ENCODE results near the gene SLC35F1. TPM values are rescaled to one million over a fixed set of nuclear protein-coding genes. Genes with fewer than 3 reads are reported as not detected.

SLC35F1 gene
- total RNA-seq, 1 experiment from 2014 or later, result 4.3 TPM

DNA sequence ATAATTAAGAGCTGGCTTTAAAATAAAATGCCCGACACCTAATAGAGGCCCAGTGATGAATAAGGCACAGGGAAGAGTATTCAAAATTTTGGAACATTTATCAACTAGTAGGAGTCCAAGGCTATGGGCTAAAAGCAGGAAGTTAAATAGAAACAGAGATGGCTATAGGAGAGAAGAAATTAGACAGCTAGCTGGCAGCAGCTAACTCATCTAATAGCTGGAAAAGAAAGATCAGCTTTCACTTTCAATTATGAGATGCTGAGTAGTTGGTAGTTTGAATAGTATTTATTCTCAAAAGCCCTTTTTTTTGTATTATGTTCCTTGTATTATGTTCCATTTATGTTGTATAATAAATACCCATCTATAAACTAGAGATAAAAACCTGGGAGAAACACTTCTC, 215.7 kb downstream of the SLC35F1 start:
- H3K4me3 Mint-ChIP-seq, result no peak overlapping the region
- Histone ChIP-seq H3K56ac (ENCODE audit: insufficient read length, low read depth, low read length) (no peak overlapping the region), H3K27ac (ENCODE audit: insufficient read length, low read depth, low read length) (no peak overlapping the region), H3T11ph (ENCODE audit: low read length) (no peak overlapping the region), H2AK5ac (ENCODE audit: insufficient read length, low read length) (no peak overlapping the region), H2BK15ac (ENCODE audit: low read depth, low read length) (no peak overlapping the region), H3K23ac (ENCODE audit: insufficient read length, low read depth, low read length) (no peak overlapping the region), H3K79me1 (ENCODE audit: insufficient read depth, low read depth, low read length, poor library complexity, severe bottlenecking) (no peaks in the 10 kb centered on the region), H4K8ac (replicated peaks; ENCODE audit: insufficient read length, low read depth, low read length) (no peak overlapping the region), H3K9me3 (ENCODE audit: control insufficient read depth, low read depth, low read length) (no peaks in the 10 kb centered on the region), H2BK5ac (ENCODE audit: insufficient read length, low read length) (no peak overlapping the region), H3K4me1 (ENCODE audit: insufficient read depth, low read length) (no peaks in the 10 kb centered on the region), H4K91ac (ENCODE audit: insufficient read length, low read depth, low read length) (no peak overlapping the region), H3K79me2 (ENCODE audit: insufficient read depth, low read length) (no peaks in the 10 kb centered on the region), H2BK12ac (ENCODE audit: insufficient read length, low read depth, low read length) (no peak overlapping the region), H2BK20ac (ENCODE audit: low read depth, low read length, poor library complexity, severe bottlenecking) (no peak overlapping the region), H3K4ac (ENCODE audit: low read depth, low read length) (no peak overlapping the region), H3K23me2 (ENCODE audit: insufficient read length, low read depth, low read length, poor library complexity, severe bottlenecking) (no peaks in the 10 kb centered on the region), H4K5ac (ENCODE audit: insufficient read length, low read depth, low read length) (no peak overlapping the region), H2BK120ac (ENCODE audit: low read depth, low read length, poor library complexity, severe bottlenecking) (no peak overlapping the region), H4K20me1 (ENCODE audit: control insufficient read depth, insufficient read depth, insufficient read length) (no peaks in the 10 kb centered on the region), H3K27me3 (ENCODE audit: insufficient read depth, low read length) (no peaks in the 10 kb centered on the region), H3K18ac (ENCODE audit: insufficient read length, low read depth, low read length) (no peak overlapping the region), H2AFZ (ENCODE audit: low read length) (no peak overlapping the region), H3K14ac (ENCODE audit: insufficient read depth, low read length) (no peak overlapping the region), H3K9ac (ENCODE audit: extremely low read depth, insufficient read length, low read length) (no peak overlapping the region), H3K4me2 (ENCODE audit: insufficient read depth, insufficient read length, low read length) (no peak overlapping the region)
- no peaks in the 10 kb centered on the region; the same call in 1 of the 2 replicates for H3K27me3 Mint-ChIP-seq (ENCODE audit: low read depth)
- no peak for DNase-seq
- TF ChIP-seq, protein P1, sequence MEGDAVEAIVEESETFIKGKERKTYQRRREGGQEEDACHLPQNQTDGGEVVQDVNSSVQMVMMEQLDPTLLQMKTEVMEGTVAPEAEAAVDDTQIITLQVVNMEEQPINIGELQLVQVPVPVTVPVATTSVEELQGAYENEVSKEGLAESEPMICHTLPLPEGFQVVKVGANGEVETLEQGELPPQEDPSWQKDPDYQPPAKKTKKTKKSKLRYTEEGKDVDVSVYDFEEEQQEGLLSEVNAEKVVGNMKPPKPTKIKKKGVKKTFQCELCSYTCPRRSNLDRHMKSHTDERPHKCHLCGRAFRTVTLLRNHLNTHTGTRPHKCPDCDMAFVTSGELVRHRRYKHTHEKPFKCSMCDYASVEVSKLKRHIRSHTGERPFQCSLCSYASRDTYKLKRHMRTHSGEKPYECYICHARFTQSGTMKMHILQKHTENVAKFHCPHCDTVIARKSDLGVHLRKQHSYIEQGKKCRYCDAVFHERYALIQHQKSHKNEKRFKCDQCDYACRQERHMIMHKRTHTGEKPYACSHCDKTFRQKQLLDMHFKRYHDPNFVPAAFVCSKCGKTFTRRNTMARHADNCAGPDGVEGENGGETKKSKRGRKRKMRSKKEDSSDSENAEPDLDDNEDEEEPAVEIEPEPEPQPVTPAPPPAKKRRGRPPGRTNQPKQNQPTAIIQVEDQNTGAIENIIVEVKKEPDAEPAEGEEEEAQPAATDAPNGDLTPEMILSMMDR (conservative IDR thresholded peaks at IDR 0.05), result no peak
- WGBS (ENCODE audit: extremely low coverage, insufficient read length, low lambda C conversion rate), result no CpG with 5 or more reads among the region's 1 CpG
- H3K36me3 Mint-ChIP-seq (ENCODE audit: insufficient read depth in 1 of 3, low read depth in 3 of 3), result no peaks in the 10 kb centered on the region
- H3K9me3 Mint-ChIP-seq, result no peaks in the 10 kb centered on the region
- no peak overlapping the region for H3K27ac Mint-ChIP-seq
- H3K4me1 Mint-ChIP-seq, result peaks cover 8 to 11% of the 10 kb centered on the region in 2 experiments
